GM23338 (cell line): Measurements from ENCODE around the gene SMARCC1. TPM values are rescaled to one million over a fixed set of nuclear protein-coding genes. Genes with fewer than 3 reads are reported as not detected.

Source experiments
- ATAC-seq: fragments of 200-7000 bp; cut with Tn5 transposase; 3 replicates; pipeline ENCODE4 v1.9.1; 2020
- DNase-seq: peaks from one replicate; pipeline ENCODE4 v3.0.0-alpha.2; 2015; ENCODE audit warnings: low spot score
- H2AFZ ChIP-seq: fragments of 200-600 bp; sonication (generic); 2 replicates; pipeline ENCODE4 v1.8.0; 2016; ENCODE audit warnings: antibody characterized with exemption, mild to moderate bottlenecking, moderate library complexity
- H3F3A ChIP-seq: fragments of 200-600 bp; sonication (generic); replicated peaks from 2 replicates; pipeline ENCODE4 v1.8.0; 2017; ENCODE audit warnings: antibody characterized with exemption, mixed run types, low read depth
- H3K27ac ChIP-seq: fragments of 200-600 bp; sonication (generic); 2 replicates; pipeline ENCODE4 v1.6.1; 2016; ENCODE audit warnings: low read depth
- H3K27me3 ChIP-seq: fragments of 200-600 bp; sonication (generic); 2 replicates; pipeline ENCODE4 v1.8.0; 2016; ENCODE audit warnings: mild to moderate bottlenecking, mixed run types, moderate library complexity; ENCODE audit not compliant: insufficient read depth
- H3K36me3 ChIP-seq: fragments of 200-600 bp; sonication (generic); 2 replicates; pipeline ENCODE4 v1.8.0; 2016; ENCODE audit warnings: mild to moderate bottlenecking; ENCODE audit not compliant: insufficient read depth
- H3K4me1 ChIP-seq: fragments of 200-600 bp; sonication (generic); 2 replicates; pipeline ENCODE4 v1.8.0; 2016; ENCODE audit warnings: mild to moderate bottlenecking, moderate library complexity; ENCODE audit not compliant: insufficient read depth
- H3K4me2 ChIP-seq: fragments of 200-600 bp; sonication (generic); 2 replicates; pipeline ENCODE4 v1.7.1; 2017; ENCODE audit warnings: mixed run types
- H3K4me3 ChIP-seq: fragments of 200-600 bp; sonication (generic); 2 replicates; pipeline ENCODE4 v1.6.1; 2016; ENCODE audit warnings: mixed run types
- H3K79me2 ChIP-seq: fragments of 200-600 bp; sonication (generic); replicated peaks from 2 replicates; pipeline ENCODE4 v1.8.0; 2017; ENCODE audit warnings: mild to moderate bottlenecking; ENCODE audit not compliant: insufficient read depth
- H3K9me2 ChIP-seq: fragments of 200-600 bp; sonication (generic); 2 replicates; pipeline ENCODE4 v1.8.0; 2017; ENCODE audit not compliant: insufficient read depth
- H4K20me1 ChIP-seq: fragments of 200-600 bp; sonication (generic); replicated peaks from 2 replicates; pipeline ENCODE4 v1.8.0; 2017; ENCODE audit warnings: mild to moderate bottlenecking; ENCODE audit not compliant: insufficient read depth
- H3K27ac Mint-ChIP-seq: 2 replicates; pipeline ENCODE4 v1.8.0; 2020; ENCODE audit warnings: inconsistent platforms, mild to moderate bottlenecking, moderate library complexity, mixed read lengths
- H3K27me3 Mint-ChIP-seq: 3 replicates; pipeline ENCODE4 v1.8.0; 2022; ENCODE audit warnings: low read depth, mild to moderate bottlenecking, moderate library complexity, mixed read lengths, inconsistent platforms; ENCODE audit not compliant: insufficient read depth, poor library complexity
- H3K36me3 Mint-ChIP-seq: 3 replicates; pipeline ENCODE4 v1.8.0; 2021; ENCODE audit warnings: low read depth, mild to moderate bottlenecking, inconsistent platforms, moderate library complexity, mixed read lengths
- H3K4me1 Mint-ChIP-seq: 3 replicates; pipeline ENCODE4 v1.8.0; 2020; ENCODE audit warnings: mild to moderate bottlenecking, inconsistent platforms, mixed read lengths
- H3K4me3 Mint-ChIP-seq: 3 replicates; pipeline ENCODE4 v1.8.0; 2021; ENCODE audit warnings: moderate library complexity, mild to moderate bottlenecking, inconsistent platforms, mixed read lengths
- H3K9me3 Mint-ChIP-seq: 3 replicates; pipeline ENCODE4 v1.8.0; 2020; ENCODE audit warnings: moderate library complexity, mild to moderate bottlenecking, inconsistent platforms, mixed read lengths
- CREB1 ChIP-seq: fragments of 250-450 bp; sonication (Bioruptor Pico); IDR thresholded peaks from 2 replicates; pipeline ENCODE4 v1.5.0; 2020; ENCODE audit warnings: low read depth, mild to moderate bottlenecking, moderate library complexity
- EZH2 ChIP-seq: fragments of 200-600 bp; sonication (generic); IDR thresholded peaks from one replicate; pipeline ENCODE4 v1.8.0; 2017; ENCODE audit warnings: antibody characterized with exemption, mild to moderate bottlenecking, low read depth; ENCODE audit not compliant: unreplicated experiment
- JUNB ChIP-seq: IDR thresholded peaks from one replicate; pipeline ENCODE4 v1.6.1; 2016; ENCODE audit warnings: antibody characterized with exemption; ENCODE audit not compliant: unreplicated experiment
- STAT1 ChIP-seq: IDR thresholded peaks from one replicate; pipeline ENCODE4 v1.6.1; 2016; ENCODE audit warnings: antibody characterized with exemption; ENCODE audit not compliant: unreplicated experiment
- ZNF331 ChIP-seq: fragments of 250-450 bp; sonication (Bioruptor Pico); IDR thresholded peaks from 2 replicates; pipeline ENCODE4 v1.5.0; 2020; ENCODE audit warnings: low read depth, mild to moderate bottlenecking, moderate library complexity
- ZNF462 ChIP-seq: fragments of 250-450 bp; sonication (Bioruptor Pico); IDR thresholded peaks from 2 replicates; pipeline ENCODE4 v1.5.0; 2020; ENCODE audit warnings: mild to moderate bottlenecking, moderate library complexity
- polyA plus RNA-seq: library from polyadenylated mRNA; unstranded; fragments of >200 nt; fragmentation: Nextera tagmentation; extraction: Ambion mirVana; gene quantifications from 2 replicates; pipeline ENCODE4 v1.2.1, GENCODE V29; 2016
- total RNA-seq: library from RNA; depleted of rRNA; stranded (reverse); fragments of >200 nt; shearing (Covaris generic); gene quantifications from 2 replicates; pipeline ENCODE4 v1.2.3, GENCODE V29; 2014
- TF ChIP-seq, protein P1 (sequence below): IDR thresholded peaks from 2 replicates; pipeline ENCODE4 v1.6.1; 2016; ENCODE audit warnings: antibody characterized with exemption

SMARCC1 gene
- total and polyA plus RNA-seq, 2 experiments from 2014 or later = 105 to 171 TPM

GRCh38 chr3:47678446-47679338 is 103.0 kb downstream of the SMARCC1 start (continued):
- no peak for TF ChIP-seq ZNF462

DNA sequence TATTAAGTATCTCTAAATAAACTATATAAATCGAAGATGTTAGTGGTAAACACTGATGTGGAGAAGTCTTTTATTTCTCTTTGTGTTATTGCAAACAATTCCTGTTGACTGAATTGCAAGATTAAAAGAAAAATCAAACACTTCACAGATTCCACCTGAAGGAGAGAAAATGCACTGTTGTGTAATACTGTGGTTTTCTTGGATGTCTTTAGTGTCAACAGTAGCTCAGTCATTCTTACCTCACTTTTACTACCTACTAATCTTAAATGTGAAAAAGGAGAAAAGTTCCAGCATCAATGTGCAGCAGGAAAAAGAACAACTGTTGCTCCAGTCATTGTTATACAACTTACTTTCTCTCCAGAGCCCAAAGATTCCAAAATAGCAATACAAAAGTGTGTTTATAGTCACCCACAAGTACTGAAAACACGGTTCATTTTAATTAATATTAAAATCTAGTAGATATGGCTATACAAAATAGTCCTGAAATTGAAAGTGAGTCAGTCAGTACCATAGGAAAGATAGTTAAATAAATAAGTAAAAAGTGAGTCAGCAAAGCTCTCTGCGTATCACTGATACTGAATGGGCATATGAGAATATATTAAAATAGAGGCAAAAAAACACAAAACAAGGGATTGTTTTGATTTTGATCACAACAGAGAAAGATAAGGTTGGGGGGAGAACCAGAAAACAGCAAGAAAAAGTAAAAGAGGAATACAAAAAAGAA is 112.5 kb downstream of the SMARCC1 start:
- Histone ChIP-seq H2AFZ (no peak overlapping the region), H4K20me1 (peaks cover 4% of the 10 kb centered on the region), H3K27me3 (no peaks in the 10 kb centered on the region), H3F3A (no peaks in the 10 kb centered on the region; the same call in 1 of the 2 replicates), H3K27ac (no peak overlapping the region), H3K9me2 (no peaks in the 10 kb centered on the region), H3K79me2 (peaks cover 10% of the 10 kb centered on the region; the same call in 1 of the 2 replicates), H3K4me1 (no peaks in the 10 kb centered on the region), H3K4me3 (no peak overlapping the region), H3K4me2 (no peak overlapping the region), H3K36me3 (peaks cover 43% of the 10 kb centered on the region; the same call in 1 of the 2 replicates)
- Mint-ChIP-seq H3K9me3 (no peaks in the 10 kb centered on the region), H3K36me3 (peaks cover 74% of the 10 kb centered on the region), H3K27ac (no peak overlapping the region), H3K4me1 (no peaks in the 10 kb centered on the region), H3K27me3 (no peaks in the 10 kb centered on the region), H3K4me3 (no peak overlapping the region)
- no peak for DNase-seq
- ATAC-seq = no peak
- TF ChIP-seq EZH2 (no peak), STAT1 (no peak), ZNF331 (CRISPR knock-in tag) (no peak), CREB1 (CRISPR knock-in tag) (no peak), JUNB (no peak)
- TF ChIP-seq, protein P1, sequence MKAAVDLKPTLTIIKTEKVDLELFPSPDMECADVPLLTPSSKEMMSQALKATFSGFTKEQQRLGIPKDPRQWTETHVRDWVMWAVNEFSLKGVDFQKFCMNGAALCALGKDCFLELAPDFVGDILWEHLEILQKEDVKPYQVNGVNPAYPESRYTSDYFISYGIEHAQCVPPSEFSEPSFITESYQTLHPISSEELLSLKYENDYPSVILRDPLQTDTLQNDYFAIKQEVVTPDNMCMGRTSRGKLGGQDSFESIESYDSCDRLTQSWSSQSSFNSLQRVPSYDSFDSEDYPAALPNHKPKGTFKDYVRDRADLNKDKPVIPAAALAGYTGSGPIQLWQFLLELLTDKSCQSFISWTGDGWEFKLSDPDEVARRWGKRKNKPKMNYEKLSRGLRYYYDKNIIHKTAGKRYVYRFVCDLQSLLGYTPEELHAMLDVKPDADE = no peak
